ENCODE results near the gene ALK. TPM values are rescaled to one million over a fixed set of nuclear protein-coding genes. Genes with fewer than 3 reads are reported as not detected.

ALK gene
- polyA plus RNA-seq, 1 of the 3 experiments (the other 2 are of a cell fraction), result 0.30 TPM

- ChIA-PET POLR2A (no interaction called here), CTCF (interaction anchor here (1.3 kb wide), 2 partner anchors 10 to 56 kb away, joined by 3 to 4 read pairs; no protein-coding TSS in a partner anchor)
- Histone ChIP-seq H3K9me2 (no peaks in the 10 kb centered on the region), H3F3A (replicated peaks; ENCODE audit: insufficient read depth) (no peaks in the 10 kb centered on the region), H3K9me3 (no peaks in the 10 kb centered on the region), H3K36me3 (replicated peaks in 1 of 2; ENCODE audit: control insufficient read depth in 1 of 2, insufficient read depth in 2 of 2, low read length in 1 of 2) (no peaks in the 10 kb centered on the region), H3K79me2 (ENCODE audit: insufficient read depth) (no peaks in the 10 kb centered on the region), H3K27me3 (ENCODE audit: insufficient read depth) (no peaks in the 10 kb centered on the region), H3K9ac (no peak overlapping the region), H3K4me2 (no peak overlapping the region), H3K4me1 (ENCODE audit: control insufficient read depth in 1 of 2, insufficient read depth in 2 of 2, low read depth in 1 of 2, low read length in 1 of 2) (peaks cover 0 to 50% of the 10 kb centered on the region in 2 experiments; a peak in 1 of 4 replicates), H3K4me3 (ENCODE audit: low read depth in 2 of 2, low read length in 1 of 2) (no peak overlapping the region), H2AFZ (ENCODE audit: low read depth) (no peak overlapping the region), H3K27ac (ENCODE audit: low read depth in 2 of 2, low read length in 1 of 2) (no peak overlapping the region; a peak in 1 of 4 replicates), H4K20me1 (ENCODE audit: insufficient read depth) (no peaks in the 10 kb centered on the region)
- no peak for DNase-seq
- TF ChIP-seq JUND (IDR thresholded peaks at IDR 0.05) (no peak), EP300 (IDR thresholded peaks at IDR 0.05; ENCODE audit: borderline replicate concordance in 1 of 2, low read depth in 1 of 2, low read length in 1 of 2) (no peak), FOSL2 (IDR thresholded peaks at IDR 0.05; ENCODE audit: borderline replicate concordance, low read depth) (no peak), MXI1 (IDR thresholded peaks at IDR 0.05; ENCODE audit: low read depth, low read length) (no peak), POLR2AphosphoS5 (IDR thresholded peaks at IDR 0.05; ENCODE audit: low read depth, low read length) (no peak), YY1 (IDR thresholded peaks at IDR 0.05; ENCODE audit: low read depth) (no peak), REST (IDR thresholded peaks at IDR 0.05; ENCODE audit: low read depth, low read length) (no peak), RCOR1 (IDR thresholded peaks at IDR 0.05; ENCODE audit: low read length) (no peak), GABPA (IDR thresholded peaks at IDR 0.05; ENCODE audit: low read depth) (no peak), GATA2 (CRISPR knock-in tag; IDR thresholded peaks at IDR 0.05) (no peak; the same call in 1 of the 2 replicates), CTCF (IDR thresholded peaks at IDR 0.05) (no peak), NFIC (IDR thresholded peaks at IDR 0.05; ENCODE audit: borderline replicate concordance) (no peak), FOXJ3 (CRISPR knock-in tag; IDR thresholded peaks at IDR 0.05) (no peak)
- TF ChIP-seq, protein P1, sequence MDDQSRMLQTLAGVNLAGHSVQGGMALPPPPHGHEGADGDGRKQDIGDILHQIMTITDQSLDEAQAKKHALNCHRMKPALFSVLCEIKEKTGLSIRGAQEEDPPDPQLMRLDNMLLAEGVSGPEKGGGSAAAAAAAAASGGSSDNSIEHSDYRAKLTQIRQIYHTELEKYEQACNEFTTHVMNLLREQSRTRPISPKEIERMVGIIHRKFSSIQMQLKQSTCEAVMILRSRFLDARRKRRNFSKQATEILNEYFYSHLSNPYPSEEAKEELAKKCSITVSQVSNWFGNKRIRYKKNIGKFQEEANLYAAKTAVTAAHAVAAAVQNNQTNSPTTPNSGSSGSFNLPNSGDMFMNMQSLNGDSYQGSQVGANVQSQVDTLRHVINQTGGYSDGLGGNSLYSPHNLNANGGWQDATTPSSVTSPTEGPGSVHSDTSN (IDR thresholded peaks at IDR 0.05), result no peak
- WGBS (ENCODE audit: low lambda C conversion rate), result 37% methylated on average over 3 of the region's 3 CpGs
Observed at GRCh38 chr2:29770846-29771245, 150.5 kb downstream of the ALK start.
